ENCODE data around the gene PSMB5. TPM values are rescaled to one million over a fixed set of nuclear protein-coding genes. Genes with fewer than 3 reads are reported as not detected.

The PSMB5 gene
- total and polyA plus RNA-seq, 2 of the 13 experiments (the other 11 are each of a cell fraction or from before 2014, with no cell fraction given): 705 to 871 TPM

DNA sequence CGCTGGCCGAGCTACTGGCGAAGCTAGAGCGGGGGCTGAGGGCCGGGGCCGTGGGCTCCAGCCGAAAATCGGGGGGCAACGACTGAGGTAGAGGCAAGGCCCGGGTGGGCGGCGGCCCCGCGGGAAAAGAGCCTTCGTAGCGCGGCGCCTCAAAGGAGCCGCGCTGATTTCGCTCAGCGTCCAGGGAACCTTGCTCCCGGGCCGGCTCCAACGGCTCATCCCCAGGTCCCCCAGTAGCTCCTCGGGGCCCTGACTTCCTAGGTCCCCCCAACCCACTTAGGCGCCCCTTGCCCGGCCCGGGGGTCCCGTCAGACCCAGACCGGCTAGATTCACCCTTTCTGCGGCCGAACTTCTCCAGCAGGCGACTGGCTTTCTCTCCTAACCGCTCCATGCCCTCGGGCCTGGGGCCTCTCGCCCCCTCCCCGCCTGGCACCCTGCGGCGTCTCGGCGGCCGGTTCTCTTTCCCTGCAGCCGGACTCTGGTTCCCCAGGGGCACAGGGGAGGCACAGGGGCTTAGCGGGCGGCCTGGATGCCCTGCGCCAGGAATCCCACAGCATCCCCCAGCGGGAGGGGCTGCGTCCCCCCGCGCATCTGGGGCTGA, 52.7 kb downstream of the PSMB5 start (continued):
- TF ChIP-seq, protein P1, sequence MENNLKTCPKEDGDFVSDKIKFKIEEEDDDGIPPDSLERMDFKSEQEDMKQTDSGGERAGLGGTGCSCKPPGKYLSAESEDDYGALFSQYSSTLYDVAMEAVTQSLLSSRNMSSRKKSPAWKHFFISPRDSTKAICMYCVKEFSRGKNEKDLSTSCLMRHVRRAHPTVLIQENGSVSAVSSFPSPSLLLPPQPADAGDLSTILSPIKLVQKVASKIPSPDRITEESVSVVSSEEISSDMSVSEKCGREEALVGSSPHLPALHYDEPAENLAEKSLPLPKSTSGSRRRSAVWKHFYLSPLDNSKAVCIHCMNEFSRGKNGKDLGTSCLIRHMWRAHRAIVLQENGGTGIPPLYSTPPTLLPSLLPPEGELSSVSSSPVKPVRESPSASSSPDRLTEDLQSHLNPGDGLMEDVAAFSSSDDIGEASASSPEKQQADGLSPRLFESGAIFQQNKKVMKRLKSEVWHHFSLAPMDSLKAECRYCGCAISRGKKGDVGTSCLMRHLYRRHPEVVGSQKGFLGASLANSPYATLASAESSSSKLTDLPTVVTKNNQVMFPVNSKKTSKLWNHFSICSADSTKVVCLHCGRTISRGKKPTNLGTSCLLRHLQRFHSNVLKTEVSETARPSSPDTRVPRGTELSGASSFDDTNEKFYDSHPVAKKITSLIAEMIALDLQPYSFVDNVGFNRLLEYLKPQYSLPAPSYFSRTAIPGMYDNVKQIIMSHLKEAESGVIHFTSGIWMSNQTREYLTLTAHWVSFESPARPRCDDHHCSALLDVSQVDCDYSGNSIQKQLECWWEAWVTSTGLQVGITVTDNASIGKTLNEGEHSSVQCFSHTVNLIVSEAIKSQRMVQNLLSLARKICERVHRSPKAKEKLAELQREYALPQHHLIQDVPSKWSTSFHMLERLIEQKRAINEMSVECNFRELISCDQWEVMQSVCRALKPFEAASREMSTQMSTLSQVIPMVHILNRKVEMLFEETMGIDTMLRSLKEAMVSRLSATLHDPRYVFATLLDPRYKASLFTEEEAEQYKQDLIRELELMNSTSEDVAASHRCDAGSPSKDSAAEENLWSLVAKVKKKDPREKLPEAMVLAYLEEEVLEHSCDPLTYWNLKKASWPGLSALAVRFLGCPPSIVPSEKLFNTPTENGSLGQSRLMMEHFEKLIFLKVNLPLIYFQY (CRISPR knock-in tag; IDR thresholded peaks at IDR 0.05; ENCODE audit: borderline replicate concordance): peak; percentile 67
- TF ChIP-seq ZNF776 (CRISPR knock-in tag; IDR thresholded peaks at IDR 0.05) (no peak), NR3C1 (CRISPR knock-in tag; IDR thresholded peaks at IDR 0.05) (0 out of 2 replicates have a peak, but pooled peaks have one; percentile 86), RELA (CRISPR knock-in tag; IDR thresholded peaks at IDR 0.05) (peak; percentile 78), PTBP1 (IDR thresholded peaks at IDR 0.05; ENCODE audit: low read depth, low read length, poor library complexity, severe bottlenecking) (peak; percentile 58)
- TF ChIP-seq, protein P2, sequence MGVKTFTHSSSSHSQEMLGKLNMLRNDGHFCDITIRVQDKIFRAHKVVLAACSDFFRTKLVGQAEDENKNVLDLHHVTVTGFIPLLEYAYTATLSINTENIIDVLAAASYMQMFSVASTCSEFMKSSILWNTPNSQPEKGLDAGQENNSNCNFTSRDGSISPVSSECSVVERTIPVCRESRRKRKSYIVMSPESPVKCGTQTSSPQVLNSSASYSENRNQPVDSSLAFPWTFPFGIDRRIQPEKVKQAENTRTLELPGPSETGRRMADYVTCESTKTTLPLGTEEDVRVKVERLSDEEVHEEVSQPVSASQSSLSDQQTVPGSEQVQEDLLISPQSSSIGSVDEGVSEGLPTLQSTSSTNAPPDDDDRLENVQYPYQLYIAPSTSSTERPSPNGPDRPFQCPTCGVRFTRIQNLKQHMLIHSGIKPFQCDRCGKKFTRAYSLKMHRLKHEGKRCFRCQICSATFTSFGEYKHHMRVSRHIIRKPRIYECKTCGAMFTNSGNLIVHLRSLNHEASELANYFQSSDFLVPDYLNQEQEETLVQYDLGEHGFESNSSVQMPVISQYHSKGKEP (CRISPR knock-in tag; IDR thresholded peaks at IDR 0.05): peak; percentile 35
- TF ChIP-seq, protein P3, sequence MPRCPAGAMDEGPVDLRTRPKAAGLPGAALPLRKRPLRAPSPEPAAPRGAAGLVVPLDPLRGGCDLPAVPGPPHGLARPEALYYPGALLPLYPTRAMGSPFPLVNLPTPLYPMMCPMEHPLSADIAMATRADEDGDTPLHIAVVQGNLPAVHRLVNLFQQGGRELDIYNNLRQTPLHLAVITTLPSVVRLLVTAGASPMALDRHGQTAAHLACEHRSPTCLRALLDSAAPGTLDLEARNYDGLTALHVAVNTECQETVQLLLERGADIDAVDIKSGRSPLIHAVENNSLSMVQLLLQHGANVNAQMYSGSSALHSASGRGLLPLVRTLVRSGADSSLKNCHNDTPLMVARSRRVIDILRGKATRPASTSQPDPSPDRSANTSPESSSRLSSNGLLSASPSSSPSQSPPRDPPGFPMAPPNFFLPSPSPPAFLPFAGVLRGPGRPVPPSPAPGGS (CRISPR knock-in tag; IDR thresholded peaks at IDR 0.05): peak; percentile 17; the same call in 1 of the 2 replicates
- TF ChIP-seq, protein P4, sequence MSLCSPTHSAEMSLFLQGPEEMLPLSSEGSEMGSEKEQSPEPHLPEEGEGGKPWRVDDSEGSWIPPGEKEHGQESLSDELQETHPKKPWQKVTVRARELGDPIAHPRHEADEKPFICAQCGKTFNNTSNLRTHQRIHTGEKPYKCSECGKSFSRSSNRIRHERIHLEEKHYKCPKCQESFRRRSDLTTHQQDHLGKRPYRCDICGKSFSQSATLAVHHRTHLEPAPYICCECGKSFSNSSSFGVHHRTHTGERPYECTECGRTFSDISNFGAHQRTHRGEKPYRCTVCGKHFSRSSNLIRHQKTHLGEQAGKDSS (CRISPR knock-in tag; IDR thresholded peaks at IDR 0.05; ENCODE audit: borderline replicate concordance, low read depth): no peak; the same call in 1 of the 2 replicates
- TF ChIP-seq, protein P5, sequence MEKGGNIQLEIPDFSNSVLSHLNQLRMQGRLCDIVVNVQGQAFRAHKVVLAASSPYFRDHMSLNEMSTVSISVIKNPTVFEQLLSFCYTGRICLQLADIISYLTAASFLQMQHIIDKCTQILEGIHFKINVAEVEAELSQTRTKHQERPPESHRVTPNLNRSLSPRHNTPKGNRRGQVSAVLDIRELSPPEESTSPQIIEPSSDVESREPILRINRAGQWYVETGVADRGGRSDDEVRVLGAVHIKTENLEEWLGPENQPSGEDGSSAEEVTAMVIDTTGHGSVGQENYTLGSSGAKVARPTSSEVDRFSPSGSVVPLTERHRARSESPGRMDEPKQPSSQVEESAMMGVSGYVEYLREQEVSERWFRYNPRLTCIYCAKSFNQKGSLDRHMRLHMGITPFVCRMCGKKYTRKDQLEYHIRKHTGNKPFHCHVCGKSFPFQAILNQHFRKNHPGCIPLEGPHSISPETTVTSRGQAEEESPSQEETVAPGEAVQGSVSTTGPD (CRISPR knock-in tag; IDR thresholded peaks at IDR 0.05): no peak
- TF ChIP-seq, protein P6, sequence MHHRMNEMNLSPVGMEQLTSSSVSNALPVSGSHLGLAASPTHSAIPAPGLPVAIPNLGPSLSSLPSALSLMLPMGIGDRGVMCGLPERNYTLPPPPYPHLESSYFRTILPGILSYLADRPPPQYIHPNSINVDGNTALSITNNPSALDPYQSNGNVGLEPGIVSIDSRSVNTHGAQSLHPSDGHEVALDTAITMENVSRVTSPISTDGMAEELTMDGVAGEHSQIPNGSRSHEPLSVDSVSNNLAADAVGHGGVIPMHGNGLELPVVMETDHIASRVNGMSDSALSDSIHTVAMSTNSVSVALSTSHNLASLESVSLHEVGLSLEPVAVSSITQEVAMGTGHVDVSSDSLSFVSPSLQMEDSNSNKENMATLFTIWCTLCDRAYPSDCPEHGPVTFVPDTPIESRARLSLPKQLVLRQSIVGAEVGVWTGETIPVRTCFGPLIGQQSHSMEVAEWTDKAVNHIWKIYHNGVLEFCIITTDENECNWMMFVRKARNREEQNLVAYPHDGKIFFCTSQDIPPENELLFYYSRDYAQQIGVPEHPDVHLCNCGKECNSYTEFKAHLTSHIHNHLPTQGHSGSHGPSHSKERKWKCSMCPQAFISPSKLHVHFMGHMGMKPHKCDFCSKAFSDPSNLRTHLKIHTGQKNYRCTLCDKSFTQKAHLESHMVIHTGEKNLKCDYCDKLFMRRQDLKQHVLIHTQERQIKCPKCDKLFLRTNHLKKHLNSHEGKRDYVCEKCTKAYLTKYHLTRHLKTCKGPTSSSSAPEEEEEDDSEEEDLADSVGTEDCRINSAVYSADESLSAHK (CRISPR knock-in tag; IDR thresholded peaks at IDR 0.05; ENCODE audit: borderline replicate concordance): 0 out of 2 replicates have a peak, but pooled peaks have one; percentile 7
